Common myeloid progenitor, CD34-positive (primary cell): ENCODE measurements around the gene TUBGCP6.

ENCODE experiments used
- CTCF ChIA-PET: fragments of 350-600 bp; sonication (Branson Sonifier 250); formaldehyde crosslinking; loops from one replicate; lab custom pipeline; 2021; ENCODE audit warnings: antibody characterized with exemption; lab: Charles Lee
- POLR2A ChIA-PET: fragments of 350-600 bp; sonication (Branson Sonifier 250); formaldehyde crosslinking; loops from one replicate; lab custom pipeline; 2021; ENCODE audit warnings: antibody characterized with exemption; lab: Charles Lee
- DNase-seq, 3 donors: peaks; one replicate each; pipeline versions ENCODE4 v3.0.0 to v3.0.0-alpha.2; 2013
- H3K27ac ChIP-seq, 2 experiments: 1 replicate in 1 of 2; 2 replicates in 1 of 2; pipeline ENCODE4 v1.7.0; 2013; ENCODE audit warnings: inconsistent platforms in 2 of 2, low read length in 2 of 2, mild to moderate bottlenecking in 2 of 2, low read depth in 1 of 2, moderate library complexity in 1 of 2; ENCODE audit not compliant: severe bottlenecking in 2 of 2, insufficient read depth in 1 of 2, poor library complexity in 1 of 2
- H3K27me3 ChIP-seq, 5 experiments: replicated peaks in 2 of 5; 1 replicate in 3 of 5; 2 replicates in 2 of 5; pipeline versions ENCODE4 v1.6.1 to v1.7.0; 2013; ENCODE audit warnings: low read length in 4 of 5, mild to moderate bottlenecking in 2 of 5, moderate library complexity in 2 of 5, inconsistent platforms in 1 of 5; ENCODE audit not compliant: insufficient read depth in 5 of 5, control insufficient read depth in 4 of 5
- H3K36me3 ChIP-seq, 4 experiments: 1 replicate in 2 of 4; 2 replicates in 2 of 4; pipeline versions ENCODE4 v1.6.1 to v1.7.0; 2013; ENCODE audit warnings: low read length in 3 of 4, control low read depth in 1 of 4, mild to moderate bottlenecking in 1 of 4; ENCODE audit not compliant: control insufficient read depth in 4 of 4, insufficient read depth in 4 of 4
- H3K4me1 ChIP-seq, 4 experiments: 1 replicate in 3 of 4; 2 replicates in 1 of 4; pipeline versions ENCODE4 v1.6.1 to v1.7.1; 2013; ENCODE audit warnings: low read length in 3 of 4, mild to moderate bottlenecking in 3 of 4, control low read depth in 1 of 4, inconsistent platforms in 1 of 4, moderate library complexity in 1 of 4; ENCODE audit not compliant: control insufficient read depth in 4 of 4, insufficient read depth in 4 of 4; ENCODE audit errors: control extremely low read depth in 1 of 4
- H3K4me3 ChIP-seq, 7 experiments: 1 replicate in 4 of 7; 2 replicates in 3 of 7; pipeline versions ENCODE4 v1.5.1 to v1.7.0; 2013; ENCODE audit warnings: mild to moderate bottlenecking in 7 of 7, low read length in 6 of 7, moderate library complexity in 6 of 7, inconsistent platforms in 2 of 7, low read depth in 2 of 7, control low read depth in 1 of 7; ENCODE audit not compliant: insufficient read depth in 4 of 7, control insufficient read depth in 1 of 7; ENCODE audit errors: extremely low read depth in 1 of 7
- H3K9me3 ChIP-seq, 5 experiments: 1 replicate in 4 of 5; 2 replicates in 1 of 5; pipeline versions ENCODE4 v1.6.1 to v1.7.1; 2013; ENCODE audit warnings: low read length in 4 of 5, mild to moderate bottlenecking in 2 of 5, inconsistent platforms in 1 of 5, low read depth in 1 of 5, moderate library complexity in 1 of 5; ENCODE audit not compliant: control insufficient read depth in 4 of 5, insufficient read depth in 2 of 5; ENCODE audit errors: control extremely low read depth in 1 of 5
- WGBS: methylation state at CpG from one replicate; pipeline ENCODE4 v1.1.5; 2013; ENCODE audit not compliant: insufficient coverage; 5-methylcytosine and 5-hydroxymethylcytosine counted together

TUBGCP6 gene

DNA sequence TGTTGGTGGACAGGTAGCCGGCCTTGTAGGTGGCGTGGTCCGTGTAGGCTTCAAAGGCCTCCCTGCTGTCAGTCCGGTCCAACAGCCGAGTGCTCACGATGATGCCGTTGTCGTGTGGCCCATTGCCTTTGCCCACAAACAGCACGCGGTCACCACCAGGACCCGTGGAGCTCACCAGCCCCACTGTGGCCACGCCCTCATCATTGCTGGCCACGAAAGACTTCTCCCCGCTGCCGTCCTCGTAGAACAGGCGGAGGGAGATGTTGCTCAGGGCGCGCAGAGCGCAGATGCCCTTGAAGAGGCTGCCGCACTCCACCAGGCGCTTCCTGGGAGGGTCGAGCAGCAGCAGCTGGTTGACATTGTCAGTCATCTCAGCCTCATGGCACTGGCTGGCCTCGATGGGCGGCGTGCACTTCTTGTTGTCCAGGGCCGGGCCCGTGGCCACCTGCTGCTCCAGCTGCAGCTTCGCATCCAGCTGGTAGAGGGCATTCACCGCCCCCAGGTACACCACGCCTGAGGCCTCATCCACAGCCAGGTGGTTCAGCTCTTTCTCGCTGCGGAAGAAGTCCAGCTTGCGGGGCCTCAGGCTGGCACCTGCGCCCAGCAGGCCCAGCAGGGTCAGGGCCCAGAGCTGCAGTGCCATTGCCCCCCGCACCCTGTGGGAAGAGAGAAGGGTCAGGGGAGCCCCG is 45.3 kb upstream of the TUBGCP6 start:
- 97% methylated on average over 33 of the region's 37 CpGs for WGBS

GRCh38 chr22:50289151-50289941 is 44.5 kb upstream of the TUBGCP6 start:
- DNase-seq, result no peak
- POLR2A ChIA-PET, result no interaction called here
- CTCF ChIA-PET, result interaction anchor here (0.6 to 1.4 kb wide), 4 partner anchors 10 to 64 kb away, joined by 3 to 5 read pairs (median 4); no protein-coding TSS in a partner anchor
- Histone ChIP-seq H3K36me3 (peaks cover 7 to 65% (median 43%) of the 10 kb centered on the region in 4 experiments), H3K27me3 (no peaks in the 10 kb centered on the region), H3K9me3 (no peaks in the 10 kb centered on the region), H3K27ac (no peak overlapping the region), H3K4me3 (no peak overlapping the region), H3K4me1 (peaks cover 0 to 37% (median 36%) of the 10 kb centered on the region in 4 experiments)
- 97% methylated on average over 56 of the region's 57 CpGs for WGBS

More for the DNA sequence above, 45.3 kb upstream of the TUBGCP6 start:
- DNase-seq, result no peak
- Histone ChIP-seq H3K36me3 (peaks cover 7 to 58% (median 40%) of the 10 kb centered on the region in 4 experiments), H3K4me3 (no peak overlapping the region), H3K4me1 (peaks cover 0 to 43% (median 40%) of the 10 kb centered on the region in 4 experiments), H3K27me3 (no peaks in the 10 kb centered on the region), H3K27ac (no peak overlapping the region), H3K9me3 (no peaks in the 10 kb centered on the region)
- ChIA-PET CTCF (interaction anchor here (0.9 to 1.5 kb wide), 8 partner anchors 11 to 52 kb away, joined by 3 to 5 read pairs (median 4); no protein-coding TSS in a partner anchor), POLR2A (no interaction called here)

DNA sequence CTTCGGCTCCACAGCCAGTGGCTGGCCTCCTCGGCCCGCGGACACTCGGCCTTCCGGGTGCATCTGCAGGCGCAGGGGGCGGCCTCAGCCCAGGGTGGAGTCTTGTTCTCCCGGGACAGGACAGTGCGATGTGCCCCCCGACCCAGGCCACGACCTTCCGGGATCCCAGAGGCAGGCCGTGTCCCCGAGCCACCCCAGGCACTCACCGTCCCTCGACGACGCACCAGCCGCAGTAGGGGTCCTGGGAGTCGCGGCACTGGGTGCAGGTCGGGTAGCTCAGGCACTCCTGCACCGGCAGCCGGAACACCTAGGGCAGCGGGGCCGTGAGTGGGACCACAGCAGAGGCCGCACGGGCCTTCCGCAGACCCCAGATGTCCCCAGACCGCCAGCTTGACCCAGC is 42.9 kb upstream of the TUBGCP6 start:
- no peak for DNase-seq
- Histone ChIP-seq H3K27me3 (no peaks in the 10 kb centered on the region), H3K36me3 (peaks cover 7 to 78% (median 53%) of the 10 kb centered on the region in 4 experiments), H3K4me3 (no peak overlapping the region), H3K4me1 (peaks cover 0 to 25% (median 19%) of the 10 kb centered on the region in 4 experiments), H3K9me3 (no peaks in the 10 kb centered on the region), H3K27ac (no peak overlapping the region)
- CTCF ChIA-PET, result interaction anchor here (0.9 to 1.6 kb wide), 5 partner anchors 9 to 54 kb away, joined by 3 to 8 read pairs (median 5); no protein-coding TSS in a partner anchor
- WGBS, result 98% methylated on average over 30 of the region's 31 CpGs
- POLR2A ChIA-PET, result interaction anchor here (0.8 kb wide), 1 partner anchor 11 kb away, joined by 3 read pairs; no protein-coding TSS in a partner anchor

GRCh38 chr22:50286701-50287318 is 42.0 kb upstream of the TUBGCP6 start:
- WGBS, result 97% methylated on average over 26 of the region's 40 CpGs
- CTCF ChIA-PET, result no interaction called here
- peaks cover 7 to 87% (median 57%) of the 10 kb centered on the region in 4 experiments for H3K36me3 ChIP-seq

DNA sequence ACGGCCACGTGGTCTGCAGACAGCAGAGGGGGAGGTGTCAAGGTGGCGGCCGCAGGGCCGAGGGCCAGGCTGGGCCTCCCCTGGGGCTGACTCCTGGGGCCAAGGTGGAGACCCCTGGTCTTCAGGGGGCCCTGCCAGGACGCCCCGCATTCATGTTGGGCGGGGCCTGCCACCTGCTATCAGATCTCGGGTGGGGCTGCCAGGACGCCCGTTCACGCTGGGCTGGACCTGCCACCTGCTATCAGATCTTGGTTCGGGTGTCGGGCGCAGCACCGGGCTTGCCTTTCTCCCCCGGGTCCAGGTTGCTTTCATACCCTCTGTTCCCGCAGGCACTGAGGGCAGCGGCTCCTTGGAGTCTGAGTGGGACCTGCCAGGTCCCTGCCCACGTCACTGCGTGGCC is 41.5 kb upstream of the TUBGCP6 start:
- Histone ChIP-seq H3K27ac (no peak overlapping the region), H3K27me3 (no peaks in the 10 kb centered on the region), H3K36me3 (peaks cover 7 to 92% (median 62%) of the 10 kb centered on the region in 4 experiments), H3K9me3 (no peaks in the 10 kb centered on the region), H3K4me3 (no peak overlapping the region), H3K4me1 (peaks cover 0 to 11% (median 5%) of the 10 kb centered on the region in 4 experiments)
- DNase-seq, result no peak
- WGBS, result 98% methylated on average over 19 of the region's 21 CpGs
- CTCF ChIA-PET, result no interaction called here
- POLR2A ChIA-PET, result no interaction called here

More at GRCh38 chr22:50286701-50287318, 42.0 kb upstream of the TUBGCP6 start:
- H3K27me3 ChIP-seq, result no peaks in the 10 kb centered on the region
- POLR2A ChIA-PET, result no interaction called here
- no peak overlapping the region for H3K4me3 ChIP-seq
- DNase-seq, result no peak
- peaks cover 0 to 16% (median 10%) of the 10 kb centered on the region in 4 experiments for H3K4me1 ChIP-seq
- H3K9me3 ChIP-seq, result no peaks in the 10 kb centered on the region
- H3K27ac ChIP-seq, result no peak overlapping the region

DNA sequence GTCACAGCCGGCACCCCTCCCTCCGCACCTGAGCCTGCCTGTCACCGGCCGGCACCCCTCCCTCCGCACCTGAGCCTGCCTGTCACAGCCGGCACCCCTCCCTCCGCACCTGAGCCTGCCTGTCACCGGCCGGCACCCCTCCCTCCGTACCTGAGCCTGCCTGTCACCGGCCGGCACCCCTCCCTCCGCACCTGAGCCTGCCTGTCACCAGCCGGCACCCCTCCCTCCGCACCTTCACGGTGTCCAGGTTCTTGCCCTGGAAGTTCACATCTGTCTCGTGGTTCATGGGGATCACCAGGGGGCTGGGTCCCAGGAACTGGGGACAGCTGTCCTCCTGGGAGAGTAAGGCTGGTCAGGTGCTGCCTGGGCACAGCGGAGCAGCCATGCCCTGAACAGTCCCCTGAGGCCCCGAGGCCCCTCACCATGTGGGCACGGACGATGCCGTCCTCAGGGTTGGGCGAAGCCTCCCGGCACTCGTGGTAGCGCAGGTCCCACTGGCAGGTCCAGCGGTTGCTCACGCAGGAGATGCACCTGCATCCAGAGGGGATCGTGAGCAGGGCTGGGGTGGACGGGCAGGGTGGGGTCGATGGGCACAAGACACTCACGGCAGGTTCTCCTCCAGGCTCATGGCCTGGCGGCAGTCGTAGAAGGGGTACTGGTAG is 40.9 kb upstream of the TUBGCP6 start:
- CTCF ChIA-PET, result no interaction called here
- H3K36me3 ChIP-seq, result peaks cover 7 to 93% (median 65%) of the 10 kb centered on the region in 4 experiments
- no peak for DNase-seq
- H3K4me3 ChIP-seq, result no peak overlapping the region
- POLR2A ChIA-PET, result no interaction called here
- 97% methylated on average over 19 of the region's 34 CpGs for WGBS
- no peaks in the 10 kb centered on the region for H3K27me3 ChIP-seq
- H3K9me3 ChIP-seq, result no peaks in the 10 kb centered on the region
- no peak overlapping the region for H3K27ac ChIP-seq
- peaks cover 0 to 5% (median 0%) of the 10 kb centered on the region in 4 experiments for H3K4me1 ChIP-seq
